Amygdala (tissue), 56 donors: ENCODE data around the gene SPIC.
"Not testable (repeated sequence)": the region's sequence is repeated elsewhere in the genome, so short reads cannot be mapped to it uniquely, and the experiment has no call there.

ENCODE experiments used
- DNase-seq, 56 donors: peaks; one replicate each; lab custom pipeline; 2025; lab: John Stamatoyannopoulos, UW

Gene SPIC

GRCh38 chr12:101474711-101475386 lies at the start of gene SPIC:
SPIC (plus strand) TSS chr12:101475336; CDS start chr12:101476905, 1,569 bp downstream.
- DNase-seq: no peak

DNA sequence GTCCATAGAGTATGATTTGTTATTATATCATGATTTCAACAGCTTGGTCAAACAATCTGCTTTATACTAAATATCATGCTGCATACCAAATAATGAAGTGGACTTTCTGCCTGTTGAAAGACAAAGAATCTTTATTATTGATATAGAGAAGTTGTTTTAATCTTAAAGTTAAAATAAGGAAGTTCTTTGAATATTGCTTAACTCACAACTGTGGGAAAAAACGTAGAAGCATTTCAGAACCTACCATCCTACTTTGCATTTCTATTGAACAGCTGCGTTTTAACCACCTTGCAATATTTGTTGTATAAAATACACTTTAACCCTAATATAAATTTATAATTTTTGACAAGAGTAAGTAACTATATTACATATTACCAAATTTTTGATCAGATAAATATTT lies 44.7 kb upstream of the SPIC start:
- no peak for DNase-seq

GRCh38 chr12:101436136-101436535 lies 39.0 kb upstream of the SPIC start:
- DNase-seq: no peak

DNA sequence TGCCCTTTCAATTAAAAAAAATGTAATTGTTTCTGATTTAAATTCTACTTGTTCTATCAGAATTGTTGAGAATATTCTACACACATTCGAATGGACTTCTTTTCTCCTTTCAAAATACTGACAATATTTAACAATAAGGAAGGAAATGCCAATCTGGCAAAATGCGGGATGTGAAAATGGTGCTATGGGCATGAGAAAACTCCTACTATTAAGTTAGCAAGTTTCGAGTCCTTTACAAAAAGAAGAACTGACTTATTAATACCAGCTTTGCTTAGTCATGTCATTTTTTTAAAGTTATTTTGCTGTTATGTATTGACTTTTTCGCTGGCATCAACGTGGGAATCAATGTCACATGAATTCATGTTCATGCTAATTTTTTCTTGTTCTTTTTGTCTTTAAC lies 35.9 kb upstream of the SPIC start:
- DNase-seq: no peak

GRCh38 chr12:101441461-101442224 lies 33.5 kb upstream of the SPIC start:
- no peak for DNase-seq

DNA sequence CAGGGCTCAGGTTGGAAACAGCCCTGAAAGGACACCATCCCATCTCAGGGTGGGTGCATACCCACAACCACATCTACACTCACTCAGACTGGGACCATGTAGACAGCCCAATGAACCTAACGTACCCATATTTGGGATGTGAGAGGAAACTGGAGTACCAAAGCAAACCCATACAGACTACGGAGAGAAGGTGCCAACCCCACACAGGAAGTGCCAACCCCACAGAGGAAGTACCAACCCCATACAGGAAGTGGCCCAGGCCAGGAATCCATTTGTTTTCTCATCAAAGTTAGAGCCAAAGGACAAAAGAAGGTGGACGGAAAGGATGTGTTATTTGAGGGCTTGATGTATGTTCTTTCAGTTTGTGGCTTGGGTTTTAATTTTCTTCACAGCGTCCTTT lies 19.5 kb upstream of the SPIC start:
- no peak for DNase-seq

- no peak for DNase-seq
Measured at GRCh38 chr12:101459642-101460346, 15.3 kb upstream of the SPIC start.

DNA sequence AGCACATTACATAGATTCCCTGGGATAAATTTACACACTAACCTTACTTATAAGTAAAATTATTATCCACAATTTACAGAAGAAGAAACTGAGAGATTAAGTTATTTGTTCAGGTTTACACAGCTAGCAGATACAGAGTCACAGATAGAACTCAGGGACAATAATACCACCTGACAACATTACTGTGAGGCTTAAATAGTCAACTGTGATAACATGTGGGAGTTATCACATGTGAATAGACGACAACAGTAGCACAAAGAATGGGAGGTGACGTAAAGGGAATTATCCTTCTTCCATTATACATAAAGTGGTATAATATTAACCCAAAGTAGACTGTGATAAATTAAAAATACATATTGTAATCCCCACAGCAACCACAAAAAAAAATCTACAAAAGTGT lies 6.2 kb upstream of the SPIC start:
- DNase-seq: no peak

DNA sequence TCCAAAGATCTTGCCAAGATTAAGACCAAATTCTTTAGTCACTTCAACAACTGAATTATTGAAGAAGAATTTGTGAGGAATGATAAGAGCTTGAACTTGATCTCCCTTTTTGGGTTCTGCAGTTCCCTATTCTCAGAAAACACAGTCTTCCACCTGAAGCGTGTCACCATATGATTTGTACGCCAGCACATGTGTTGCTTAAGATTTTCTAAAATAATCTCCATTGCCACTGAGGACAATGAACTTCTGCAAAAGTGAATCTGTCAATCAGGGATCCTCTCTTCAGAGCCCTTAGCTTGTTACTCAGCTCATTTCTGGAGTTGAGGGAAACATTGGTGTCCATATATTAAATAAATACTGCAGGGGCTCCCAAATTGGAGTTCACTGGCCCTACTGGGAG lies 4.2 kb upstream of the SPIC start:
- DNase-seq: no peak

DNA sequence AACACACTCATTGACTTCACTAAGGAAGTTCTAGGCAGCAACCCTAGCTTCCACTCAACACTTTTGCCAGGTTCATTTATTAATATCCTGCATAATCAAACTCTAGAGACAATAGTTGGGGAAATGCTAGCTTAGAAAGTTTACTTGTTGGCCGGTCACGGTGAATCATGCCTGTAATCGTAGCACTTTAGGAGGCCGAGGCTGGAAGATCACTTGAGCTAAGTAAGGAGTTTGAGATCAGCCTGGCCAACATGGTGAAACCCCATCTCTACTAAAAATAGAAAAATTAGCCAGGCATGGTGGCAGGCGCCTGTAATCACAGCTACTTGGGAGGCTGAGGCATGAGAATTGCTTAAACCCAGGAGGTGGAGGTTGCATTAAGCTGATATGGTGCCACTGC lies 3.3 kb upstream of the SPIC start:
- DNase-seq: not testable (repeated sequence)

GRCh38 chr12:101474248-101474647 lies 888 bp upstream of the SPIC start:
- no peak for DNase-seq

DNA sequence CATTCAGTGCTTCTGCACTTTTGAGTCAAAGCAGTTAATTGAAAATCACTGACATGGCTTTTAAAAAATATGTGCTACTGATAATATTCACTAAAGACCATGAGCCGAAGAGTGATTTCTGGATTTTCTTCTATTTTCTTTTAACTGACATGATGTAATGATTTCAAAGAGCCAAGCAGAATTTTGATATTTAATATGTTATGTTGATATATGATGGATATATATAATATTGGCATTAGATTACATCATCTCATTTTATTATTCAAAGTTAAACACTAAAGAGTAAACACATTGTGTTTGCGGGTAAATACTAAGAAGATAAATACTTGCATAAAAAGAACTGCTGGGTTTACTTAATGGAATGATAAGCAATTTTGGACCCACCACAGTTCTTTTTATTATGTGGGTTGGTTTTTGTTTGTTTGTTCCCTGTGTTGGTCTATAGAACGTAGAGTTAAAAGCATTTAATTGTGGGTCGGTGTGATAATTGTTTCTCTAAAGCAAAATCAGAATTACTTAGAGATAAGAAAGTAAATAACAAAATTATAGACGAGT lies 692 bp downstream of the SPIC start:
- DNase-seq: no peak

GRCh38 chr12:101480849-101481248 lies 5.7 kb downstream of the SPIC start:
- no peak for DNase-seq

DNA sequence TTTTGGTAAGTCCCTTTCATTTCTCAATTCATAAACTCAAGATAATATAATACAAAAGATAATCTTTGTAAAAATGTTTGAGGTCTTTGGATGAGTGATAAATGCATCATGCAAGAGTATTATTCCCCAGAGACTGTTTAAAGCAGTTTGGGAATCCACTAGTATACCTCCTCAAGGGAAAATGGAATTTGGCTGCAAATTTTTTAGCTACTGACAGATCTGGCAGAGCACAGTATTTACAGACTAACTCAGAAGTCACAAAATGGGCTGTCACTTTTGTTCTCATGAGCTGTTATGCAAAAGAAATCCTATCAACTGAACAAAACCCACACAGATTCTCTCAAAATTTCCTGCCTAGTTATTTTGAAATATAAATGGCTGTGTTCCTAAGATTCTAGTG lies 9.9 kb downstream of the SPIC start:
- no peak for DNase-seq

GRCh38 chr12:101488469-101488868 lies 13.3 kb downstream of the SPIC start:
- no peak for DNase-seq

DNA sequence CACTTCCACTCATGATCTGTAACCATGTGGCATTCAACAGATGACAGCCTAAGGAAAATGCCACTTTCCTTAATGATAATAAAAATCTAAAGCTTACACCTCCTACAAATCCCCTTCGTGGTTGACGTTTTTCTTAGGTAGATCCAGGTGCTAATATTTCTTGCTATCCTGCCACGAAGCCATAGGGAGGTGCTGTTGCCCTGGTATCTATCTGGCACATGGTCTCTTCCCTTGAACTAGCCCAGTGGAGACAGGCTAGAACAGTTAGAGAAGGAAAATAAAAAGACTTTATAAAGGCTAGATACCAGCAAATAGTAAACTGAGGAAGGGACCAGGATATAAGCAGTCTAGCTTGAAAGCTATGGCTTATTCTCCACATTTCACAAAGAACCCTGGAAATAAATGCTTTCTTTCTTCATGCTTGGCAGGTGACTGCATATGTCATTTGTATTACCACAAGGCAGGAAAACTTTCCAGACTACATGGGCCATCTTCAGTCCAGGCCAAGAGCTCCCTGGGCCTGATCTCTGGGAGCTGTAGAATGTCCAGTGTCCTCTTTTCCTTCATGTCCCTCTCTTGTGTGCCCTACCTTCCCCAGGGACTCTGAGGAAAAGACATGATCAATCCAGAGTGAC lies 15.3 kb downstream of the SPIC start:
- DNase-seq: peak in 1 of 56 donors; percentile 1

DNA sequence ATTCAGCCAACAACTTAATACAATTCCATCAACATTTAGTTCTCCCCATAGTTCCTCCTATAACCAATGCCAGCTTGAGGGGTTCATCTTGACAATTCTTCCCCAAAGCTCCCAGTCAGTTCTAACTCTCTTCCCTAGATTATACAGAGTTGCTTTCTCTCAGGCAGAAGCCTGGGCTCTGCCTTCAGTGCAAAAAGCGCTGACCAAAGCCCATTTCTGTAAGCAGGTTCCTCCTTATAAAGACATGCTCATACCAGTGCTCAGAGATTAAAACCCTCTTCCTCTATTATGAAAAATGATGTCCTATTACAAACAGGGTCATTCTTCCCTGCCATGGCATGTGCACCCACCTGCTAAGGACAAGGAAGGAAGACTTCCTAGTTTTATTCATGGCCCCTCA lies 16.2 kb downstream of the SPIC start:
- no peak for DNase-seq

- no peak for DNase-seq
Measured at GRCh38 chr12:101493556-101493955, 18.4 kb downstream of the SPIC start.

GRCh38 chr12:101498252-101498651 lies 23.1 kb downstream of the SPIC start:
- no peak for DNase-seq

DNA sequence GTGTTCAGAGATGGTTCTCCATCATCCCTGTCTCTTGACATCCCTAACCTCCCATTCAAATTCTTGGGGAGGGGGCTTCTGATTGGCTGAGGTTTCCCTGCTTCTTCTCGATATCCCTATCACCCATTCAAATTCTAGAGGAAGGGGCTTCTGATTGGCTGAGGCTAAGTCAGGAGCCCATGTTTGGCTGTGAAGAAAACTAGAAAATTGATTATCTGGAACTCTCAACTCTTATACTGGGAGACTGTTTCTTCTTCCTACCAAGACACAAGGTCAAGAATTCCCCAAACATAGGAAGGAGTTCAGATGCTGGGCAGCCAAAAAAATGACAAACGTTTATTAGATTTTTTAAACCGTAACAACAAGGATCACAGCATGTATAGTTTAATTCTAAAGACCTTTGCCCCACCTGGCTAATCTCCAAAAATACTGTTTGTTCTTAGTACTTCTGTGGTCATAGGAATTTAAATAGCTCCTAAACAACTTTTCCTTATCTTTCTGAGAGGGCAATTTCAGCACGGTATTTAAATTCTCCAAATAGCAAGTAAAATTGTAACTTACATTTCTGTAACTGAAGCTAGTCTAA lies 26.4 kb downstream of the SPIC start:
- no peak for DNase-seq
